GM19240 (cell line): ENCODE results near the gene PDCD4.
A peak's percentile ranks its signal among the peaks of the same experiment; 100 is the strongest.

ENCODE experiments used
- DNase-seq: peaks from one replicate; pipeline ENCODE4 v3.0.0; 2011; ENCODE audit warnings: low spot score; ENCODE audit not compliant: insufficient read length

Gene PDCD4

GRCh38 chr10:110842326-110842904 lies 29.3 kb upstream of the PDCD4 start:
- no peak for DNase-seq

- peak; percentile 61 for DNase-seq
Observed at GRCh38 chr10:110843031-110843430, 28.7 kb upstream of the PDCD4 start.

- no peak for DNase-seq
Observed at GRCh38 chr10:110843796-110844616, 27.7 kb upstream of the PDCD4 start.

GRCh38 chr10:110844617-110844881 lies 27.2 kb upstream of the PDCD4 start:
- DNase-seq, result no peak

- DNase-seq, result no peak
Observed at GRCh38 chr10:110845192-110845755, 26.5 kb upstream of the PDCD4 start.

DNA sequence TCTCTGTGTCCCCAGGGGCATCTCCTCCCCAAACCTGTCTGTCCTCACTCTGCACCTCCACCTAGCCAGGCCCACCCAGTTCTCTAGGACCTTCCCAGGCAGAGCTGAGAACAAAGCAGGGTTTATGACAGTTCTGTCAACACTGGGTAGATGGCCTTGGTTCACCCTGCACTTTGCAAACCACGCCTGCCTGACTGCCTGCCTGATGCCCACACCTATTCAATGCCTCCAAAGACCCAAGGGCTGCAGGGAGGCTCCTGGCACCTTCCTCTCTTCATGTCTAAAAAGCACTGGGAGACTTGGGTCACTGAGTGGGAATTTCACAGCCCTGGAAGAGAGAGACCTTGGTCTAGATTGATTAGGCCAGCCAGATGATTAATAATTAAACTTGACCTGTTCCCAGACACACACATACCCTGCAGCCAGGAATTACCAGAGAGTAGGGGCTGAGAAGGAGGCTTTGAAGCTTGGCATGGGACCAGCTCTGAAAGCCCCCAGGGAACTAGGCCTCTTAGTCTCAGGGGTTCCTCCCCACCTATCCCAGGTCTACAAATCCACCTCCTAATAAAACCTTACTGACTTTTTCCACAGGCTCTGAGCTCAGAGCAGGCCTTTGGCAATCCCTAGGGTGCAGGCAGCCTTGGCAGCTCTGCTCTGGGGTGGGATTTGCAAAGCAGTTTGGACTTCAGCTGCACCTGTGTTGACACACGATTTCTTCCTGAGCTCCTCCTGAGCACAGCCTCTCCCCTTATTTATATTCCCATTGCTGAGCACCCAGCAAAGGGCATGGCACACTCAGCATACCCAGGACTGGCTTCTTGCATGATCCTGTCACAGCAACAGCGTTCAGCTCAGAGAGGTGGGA lies 25.7 kb upstream of the PDCD4 start:
- no peak for DNase-seq

DNA sequence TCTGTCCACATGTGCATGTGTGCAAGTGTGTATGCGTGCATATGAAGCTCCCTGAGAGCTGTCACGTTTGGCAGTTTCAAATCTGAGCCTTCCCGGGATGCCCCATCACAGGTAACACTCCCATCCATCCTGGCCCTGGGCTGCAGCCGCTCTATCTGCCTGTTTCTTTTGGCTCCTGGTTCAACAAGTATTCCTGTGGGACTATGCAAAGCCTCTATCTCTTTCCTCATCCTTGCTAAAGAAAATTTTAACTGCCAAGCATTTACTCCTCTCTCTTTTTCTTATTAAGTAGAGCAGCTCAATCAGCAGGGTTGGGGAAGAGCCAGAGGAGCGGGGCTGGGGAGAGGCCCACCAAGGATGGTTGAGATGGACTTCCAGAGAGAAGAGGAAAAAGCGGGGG lies 24.4 kb upstream of the PDCD4 start:
- no peak for DNase-seq

DNA sequence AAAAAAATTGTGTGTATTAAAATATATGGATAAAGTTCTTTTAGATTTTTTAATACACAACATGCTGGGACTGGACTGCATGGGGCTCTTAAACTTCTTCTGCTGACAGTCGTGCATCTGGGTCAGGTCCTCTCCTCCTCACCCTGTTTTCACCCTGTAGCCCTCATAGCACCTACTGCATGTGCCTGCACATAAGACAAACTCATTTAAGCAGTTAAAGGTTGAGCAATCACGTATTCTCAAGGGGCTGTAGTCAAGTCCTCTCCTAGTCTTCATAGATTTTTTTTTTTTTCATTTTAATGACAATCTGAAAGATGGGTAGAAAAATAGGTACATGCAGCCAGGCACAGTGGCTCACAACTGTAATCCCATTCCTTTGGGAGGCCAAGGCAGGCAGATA lies 23.6 kb upstream of the PDCD4 start:
- DNase-seq, result no peak

- no peak for DNase-seq
Observed at GRCh38 chr10:110850099-110850498, 21.6 kb upstream of the PDCD4 start.

GRCh38 chr10:110851020-110851612 lies 20.6 kb upstream of the PDCD4 start:
- no peak for DNase-seq

DNA sequence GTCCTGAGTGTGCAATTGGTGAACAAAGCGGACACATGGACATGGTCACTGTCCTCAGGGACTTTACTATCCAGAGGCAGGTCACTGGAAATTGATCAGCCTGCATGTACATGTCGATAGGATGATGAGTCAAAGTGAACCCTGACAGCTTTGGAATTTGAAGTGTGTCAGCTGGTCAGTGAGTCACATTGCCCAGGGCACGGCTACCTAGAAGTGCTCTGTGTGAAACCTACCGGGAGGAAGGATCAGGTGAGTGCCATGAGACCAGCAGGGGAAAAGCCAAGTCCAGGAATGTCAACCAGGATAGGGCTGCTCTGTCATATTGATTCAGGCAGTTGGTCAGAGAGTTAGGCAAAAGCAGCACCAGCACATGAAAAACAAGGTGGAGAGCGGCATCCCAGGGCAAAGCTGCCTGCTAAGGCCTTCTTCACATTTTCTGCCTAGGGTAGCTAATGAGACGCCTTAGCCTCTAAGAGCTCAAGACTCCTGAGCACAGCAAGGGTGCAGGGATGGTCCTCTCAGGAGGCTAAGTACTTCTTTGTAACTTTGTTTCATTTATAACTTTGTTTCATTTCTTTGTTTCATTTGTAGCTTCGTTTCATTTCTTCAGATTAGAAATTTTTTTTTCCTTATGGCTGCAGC lies 19.4 kb upstream of the PDCD4 start:
- no peak for DNase-seq

DNA sequence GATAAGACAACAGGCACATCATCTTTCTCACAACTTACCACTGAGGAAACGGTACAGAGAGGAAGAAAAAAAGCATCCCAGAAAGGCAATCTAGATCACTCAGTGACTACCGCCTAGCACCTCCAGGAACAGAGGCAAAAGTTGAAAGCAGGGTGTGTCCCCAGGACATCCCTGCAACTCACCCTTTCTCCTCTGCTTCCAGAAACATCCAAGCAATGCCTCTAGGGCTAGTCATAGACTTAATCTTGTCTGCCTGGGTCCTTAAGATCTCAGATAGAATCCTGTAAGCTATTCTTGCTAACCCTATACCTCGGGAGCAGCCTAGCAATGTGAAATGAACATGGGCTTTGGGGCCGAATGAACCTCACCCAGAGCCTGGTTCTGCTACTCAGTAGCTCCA lies 18.8 kb upstream of the PDCD4 start:
- DNase-seq, result no peak

DNA sequence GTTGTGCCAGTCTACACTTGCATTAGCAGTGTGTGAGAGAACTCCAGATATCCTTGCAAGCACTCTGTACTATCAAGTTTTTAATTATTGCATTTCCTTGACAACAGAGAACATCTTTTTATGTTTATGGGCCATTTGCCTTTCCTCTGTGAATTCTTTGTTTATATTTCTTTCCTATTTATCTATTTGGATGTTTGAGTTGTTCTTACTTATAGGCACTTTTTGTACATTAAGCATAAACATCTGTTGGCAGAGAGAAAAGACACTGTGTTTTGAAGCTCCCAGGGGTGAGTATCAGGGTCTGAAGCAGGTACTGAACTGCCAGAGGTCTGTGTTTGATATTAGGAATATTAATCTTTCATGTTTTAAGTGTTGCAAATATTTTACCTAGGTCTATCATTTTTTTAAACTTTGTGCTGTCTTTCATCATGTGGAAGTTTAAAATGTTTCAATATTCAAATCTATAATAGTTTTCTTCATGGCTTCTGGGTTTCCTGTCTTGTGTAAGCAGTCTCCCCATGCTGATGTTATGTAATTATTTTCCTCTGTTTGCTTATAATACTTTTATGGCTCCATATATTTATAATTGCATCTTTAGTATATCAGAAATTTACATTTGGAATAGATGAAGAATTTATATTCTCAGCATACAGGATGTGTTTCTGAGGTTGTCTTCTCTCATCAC lies 17.7 kb upstream of the PDCD4 start:
- no peak for DNase-seq

- DNase-seq, result no peak
Observed at GRCh38 chr10:110857265-110858171, 14.2 kb upstream of the PDCD4 start.

DNA sequence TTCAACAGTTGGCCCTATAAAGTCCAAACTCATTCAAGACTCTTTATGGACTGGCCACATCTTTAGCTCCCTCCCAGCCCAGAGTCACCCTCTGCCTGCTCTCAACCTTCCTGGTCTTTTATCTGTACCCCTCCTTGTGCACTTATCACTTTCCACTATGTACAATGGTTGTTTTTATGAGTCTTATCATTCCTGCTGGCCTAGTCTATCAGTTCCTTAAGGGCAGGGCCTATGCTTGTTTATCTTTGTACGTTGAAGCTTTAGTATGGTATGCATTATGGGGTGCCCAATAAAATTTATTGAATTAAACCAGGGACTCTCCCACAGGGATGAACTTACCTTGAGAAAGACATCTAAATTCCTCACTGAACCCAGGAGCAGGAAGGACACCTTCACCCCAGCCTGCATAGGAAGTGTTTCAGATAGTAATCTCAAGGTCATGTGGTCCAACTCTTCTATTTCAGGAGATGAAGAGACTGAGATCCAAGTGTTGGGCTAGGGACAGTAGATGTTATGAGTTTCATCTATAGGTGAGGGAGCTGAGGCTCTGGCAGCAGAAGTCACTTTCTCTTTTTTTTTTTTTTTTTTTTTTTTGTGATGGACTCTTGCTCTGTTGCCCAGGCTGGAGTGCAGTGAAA lies 13.3 kb upstream of the PDCD4 start:
- DNase-seq, result no peak

- no peak for DNase-seq
Observed at GRCh38 chr10:110859206-110859972, 12.3 kb upstream of the PDCD4 start.

DNA sequence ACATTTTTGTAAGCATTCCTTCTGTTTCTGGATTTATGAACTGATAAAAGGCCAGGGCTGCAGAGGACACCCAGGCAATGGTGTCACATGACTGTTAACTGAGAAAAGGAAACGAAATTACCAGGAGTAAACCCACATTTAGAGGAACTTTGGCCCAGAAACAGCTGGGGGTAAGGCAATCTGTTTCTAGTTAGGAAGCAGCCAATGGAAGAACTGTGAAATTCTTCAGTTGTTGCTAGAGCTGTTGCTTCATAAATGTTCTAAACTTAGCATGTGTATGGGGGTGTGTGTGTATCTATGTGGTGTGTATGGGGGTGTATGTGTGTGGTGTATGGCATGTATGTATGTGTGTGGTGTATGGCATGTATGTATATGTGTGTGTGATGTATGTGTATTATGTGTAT lies 11.8 kb upstream of the PDCD4 start:
- no peak for DNase-seq

DNA sequence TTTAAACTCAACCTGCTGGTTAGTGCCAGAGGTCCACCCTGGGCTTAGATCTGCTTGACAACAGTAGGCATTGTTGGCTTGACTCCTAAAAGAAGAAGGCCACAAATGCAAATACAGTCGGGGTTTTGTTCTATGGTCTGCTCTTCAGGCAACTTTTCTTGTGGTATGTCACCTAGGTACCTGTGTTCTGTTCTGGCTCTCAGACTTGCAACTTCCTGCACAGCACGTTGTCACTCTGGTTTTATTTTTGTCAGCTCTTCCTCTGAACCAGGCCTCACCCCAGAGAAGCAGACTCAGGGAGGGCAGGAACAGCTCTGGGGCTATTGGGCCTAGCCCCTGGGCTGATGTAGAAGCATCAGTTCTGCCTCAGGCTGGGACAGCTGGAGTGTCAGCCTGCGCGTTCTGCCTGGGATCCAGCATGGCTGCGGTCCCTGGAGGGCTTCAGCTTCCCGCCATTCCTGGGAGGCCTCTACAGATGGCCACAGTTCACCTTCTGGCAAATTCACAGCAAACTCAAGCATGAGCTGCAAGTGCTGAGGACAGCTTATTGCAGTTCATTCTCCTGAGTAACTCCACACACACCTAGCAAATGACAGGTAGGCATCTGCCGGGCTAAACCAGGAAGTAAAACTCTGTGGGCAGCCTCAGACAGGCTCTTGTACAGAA lies 11.0 kb upstream of the PDCD4 start:
- DNase-seq, result no peak
